HCT116 (cell line): ENCODE measurements around the gene SPTBN1. TPM values are rescaled to one million over a fixed set of nuclear protein-coding genes. Genes with fewer than 3 reads are reported as not detected.

ENCODE experiments used
- ATAC-seq: fragments of 200-7000 bp; cut with Tn5 transposase; 2 replicates; pipeline ENCODE4 v1.9.1; 2020; ENCODE audit warnings: mild to moderate bottlenecking, moderate library complexity
- BruUV-seq: library from RNA; stranded (reverse); fragments of 400-500 nt; replicated peaks from 2 replicates; lab custom pipeline; 2021; lab: Mats Ljungman, UMichigan
- CTCF ChIA-PET: fragments of 300-600 bp; sonication (Branson Sonifier 250); formaldehyde crosslinking; loops from one replicate; lab custom pipeline; 2021; ENCODE audit warnings: antibody characterized with exemption; lab: Charles Lee
- POLR2A ChIA-PET: fragments of 300-600, 350-600 bp; sonication (Branson Sonifier 250); formaldehyde crosslinking; loops from one replicate; lab custom pipeline; 2021; ENCODE audit warnings: antibody characterized with exemption; lab: Charles Lee
- RAD21 ChIA-PET, 2 experiments: fragments of 300-600 bp; sonication (Branson Sonifier 250); formaldehyde crosslinking; loops; one replicate each; lab custom pipeline; 2023; ENCODE audit warnings: low total read pairs in 2 of 2; ENCODE audit not compliant: uncharacterized antibody in 2 of 2, unreplicated experiment in 2 of 2, low non-redundant PET in 1 of 2; lab: Charles Lee
- DNase-seq: peaks from one replicate; pipeline ENCODE4 v3.0.0-alpha.2; 2010; ENCODE audit warnings: low read depth, low spot score
- H2AFZ ChIP-seq: fragments of 200-600 bp; shearing (Covaris generic), sonication (generic); 2 replicates; pipeline ENCODE4 v1.6.1; 2017; ENCODE audit warnings: low read depth, mixed run types, mixed read lengths, antibody characterized with exemption, low read length; ENCODE audit not compliant: poor library complexity, severe bottlenecking
- H3K27ac ChIP-seq: 2 replicates; pipeline ENCODE4 v1.5.1; 2012; ENCODE audit warnings: low read depth, low read length
- H3K27me3 ChIP-seq: fragments of 200-600 bp; sonication (generic); 2 replicates; pipeline ENCODE4 v1.6.1; 2016; ENCODE audit warnings: mixed run types, low read length, mixed read lengths; ENCODE audit not compliant: insufficient read depth
- H3K36me3 ChIP-seq, 2 experiments: fragments of 200-500 bp in 1 of 2; fragments of 200-600 bp in 1 of 2; sonication (Bioruptor generic) in 1 of 2; sonication (generic) in 1 of 2; 2 replicates each; pipeline versions ENCODE4 v1.5.1 to v1.6.1; 2014 to 2016; ENCODE audit warnings: low read length in 2 of 2, inconsistent platforms in 1 of 2, mixed read lengths in 1 of 2, mixed run types in 1 of 2; ENCODE audit not compliant: insufficient read depth in 2 of 2, control insufficient read depth in 1 of 2
- H3K4me1 ChIP-seq, 2 experiments: fragments of 200-600 bp in 1 of 2; sonication (generic) in 1 of 2; 2 replicates each; pipeline versions ENCODE4 v1.5.1 to v1.6.1; 2012 to 2017; ENCODE audit warnings: low read length in 2 of 2, inconsistent platforms in 1 of 2, mild to moderate bottlenecking in 1 of 2, mixed read lengths in 1 of 2, mixed run types in 1 of 2, moderate library complexity in 1 of 2; ENCODE audit not compliant: insufficient read depth in 2 of 2, control insufficient read depth in 1 of 2
- H3K4me2 ChIP-seq: fragments of 200-600 bp; sonication (generic); 2 replicates; pipeline ENCODE4 v1.6.1; 2017; ENCODE audit warnings: mixed run types, low read length, mixed read lengths
- H3K4me3 ChIP-seq, 2 experiments: fragments of 200-600 bp in 1 of 2; sonication (generic) in 1 of 2; replicated peaks in 1 of 2; 2 replicates each; pipeline ENCODE4 v1.5.1; 2011 to 2016; ENCODE audit warnings: low read length in 2 of 2, control low read depth in 1 of 2, low read depth in 1 of 2, mild to moderate bottlenecking in 1 of 2, mixed read lengths in 1 of 2, mixed run types in 1 of 2
- H3K79me2 ChIP-seq: fragments of 200-600 bp; sonication (generic); 2 replicates; pipeline ENCODE4 v1.6.1; 2017; ENCODE audit warnings: mild to moderate bottlenecking, mixed run types, low read length, moderate library complexity, mixed read lengths; ENCODE audit not compliant: insufficient read depth
- H3K9ac ChIP-seq: fragments of 200-600 bp; sonication (generic); 2 replicates; pipeline ENCODE4 v1.6.1; 2016; ENCODE audit warnings: low read length, mixed read lengths
- H3K9me2 ChIP-seq: fragments of 200-600 bp; sonication (generic), shearing (Covaris generic); 2 replicates; pipeline ENCODE4 v1.6.1; 2017; ENCODE audit warnings: mixed run types, mild to moderate bottlenecking, moderate library complexity; ENCODE audit not compliant: insufficient read depth
- H3K9me3 ChIP-seq, 2 experiments: fragments of 200-500 bp in 1 of 2; fragments of 200-600 bp in 1 of 2; sonication (Bioruptor generic) in 1 of 2; sonication (generic) in 1 of 2; 2 replicates each; pipeline ENCODE4 v1.6.1; 2014 to 2017; ENCODE audit warnings: low read length in 2 of 2, mixed read lengths in 2 of 2, inconsistent platforms in 1 of 2, low read depth in 1 of 2, mild to moderate bottlenecking in 1 of 2, mixed run types in 1 of 2, moderate library complexity in 1 of 2; ENCODE audit not compliant: control insufficient read depth in 1 of 2, insufficient read depth in 1 of 2
- H4K20me1 ChIP-seq: fragments of 200-600 bp; sonication (generic), shearing (Covaris generic); 2 replicates; pipeline ENCODE4 v1.6.1; 2017; ENCODE audit warnings: mixed run types, mild to moderate bottlenecking, moderate library complexity; ENCODE audit not compliant: insufficient read depth
- POLR2AphosphoS5 ChIP-seq: IDR thresholded peaks from 2 replicates; pipeline ENCODE4 v1.6.1; 2011; ENCODE audit warnings: mild to moderate bottlenecking, low read depth, low read length, moderate library complexity
- YY1 ChIP-seq: IDR thresholded peaks from 2 replicates; pipeline ENCODE4 v1.6.1; 2011; ENCODE audit warnings: low read length, low read depth, moderate library complexity, mild to moderate bottlenecking; ENCODE audit not compliant: insufficient replicate concordance; ENCODE audit errors: extremely low read depth
- intact Hi-C: fragments of 100-400 bp; cut with micrococcal nuclease; formaldehyde crosslinking; loops from 2 replicates; pipeline ENCODE4 v1.10.0; 2022
- total RNA-seq: library from RNA; stranded (reverse); gene quantifications from one replicate; pipeline ENCODE4 v1.2.1, GENCODE V29; 2021; ENCODE audit not compliant: unreplicated experiment
- TF ChIP-seq, protein P1 (sequence below): IDR thresholded peaks from 2 replicates; pipeline ENCODE4 v1.6.1; 2012
- TF ChIP-seq, protein P2 (sequence below): IDR thresholded peaks from 2 replicates; pipeline ENCODE4 v1.6.1; 2011; ENCODE audit warnings: mild to moderate bottlenecking, low read length, moderate library complexity; ENCODE audit not compliant: insufficient replicate concordance; ENCODE audit errors: extremely low read depth

The SPTBN1 gene
- total RNA-seq, 1 experiment from 2014 or later: 84.4 TPM

- Histone ChIP-seq H3K9me3 (no peaks in the 10 kb centered on the region), H4K20me1 (no peaks in the 10 kb centered on the region), H3K4me1 (peaks cover 14 to 26% of the 10 kb centered on the region in 2 experiments), H3K9ac (peak overlapping the region; percentile 88), H3K4me2 (peak overlapping the region; percentile 88), H3K36me3 (no peaks in the 10 kb centered on the region), H3K27ac (peak overlapping the region; percentile 91), H2AFZ (peak overlapping the region; percentile 5), H3K4me3 (peak overlapping the region; percentile 77 to 94), H3K27me3 (no peaks in the 10 kb centered on the region), H3K9me2 (no peaks in the 10 kb centered on the region), H3K79me2 (peaks cover 54% of the 10 kb centered on the region)
- ATAC-seq (peak; percentile 76), DNase-seq (peak; percentile 56)
- intact Hi-C loops: no loop called here
- RAD21 ChIA-PET: interaction anchor here in 1 of 2 experiments (0.6 kb wide), 1 partner anchor 87 kb away, joined by 3 read pairs; no protein-coding TSS in a partner anchor
- POLR2A ChIA-PET: interaction anchor here (0.9 to 1.1 kb wide), 2 partner anchors 12 to 192 kb away, joined by 3 read pairs; no protein-coding TSS in a partner anchor
- CTCF ChIA-PET: interaction anchor here (0.9 to 1.1 kb wide), 2 partner anchors 452 kb away, joined by 3 read pairs; no protein-coding TSS in a partner anchor
- TF ChIP-seq, protein P1, sequence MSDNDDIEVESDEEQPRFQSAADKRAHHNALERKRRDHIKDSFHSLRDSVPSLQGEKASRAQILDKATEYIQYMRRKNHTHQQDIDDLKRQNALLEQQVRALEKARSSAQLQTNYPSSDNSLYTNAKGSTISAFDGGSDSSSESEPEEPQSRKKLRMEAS: no peak
- 0 out of 2 replicates have a peak, but pooled peaks have one; percentile 53 for TF ChIP-seq POLR2AphosphoS5
- TF ChIP-seq YY1: peak; percentile 21
- TF ChIP-seq, protein P2, sequence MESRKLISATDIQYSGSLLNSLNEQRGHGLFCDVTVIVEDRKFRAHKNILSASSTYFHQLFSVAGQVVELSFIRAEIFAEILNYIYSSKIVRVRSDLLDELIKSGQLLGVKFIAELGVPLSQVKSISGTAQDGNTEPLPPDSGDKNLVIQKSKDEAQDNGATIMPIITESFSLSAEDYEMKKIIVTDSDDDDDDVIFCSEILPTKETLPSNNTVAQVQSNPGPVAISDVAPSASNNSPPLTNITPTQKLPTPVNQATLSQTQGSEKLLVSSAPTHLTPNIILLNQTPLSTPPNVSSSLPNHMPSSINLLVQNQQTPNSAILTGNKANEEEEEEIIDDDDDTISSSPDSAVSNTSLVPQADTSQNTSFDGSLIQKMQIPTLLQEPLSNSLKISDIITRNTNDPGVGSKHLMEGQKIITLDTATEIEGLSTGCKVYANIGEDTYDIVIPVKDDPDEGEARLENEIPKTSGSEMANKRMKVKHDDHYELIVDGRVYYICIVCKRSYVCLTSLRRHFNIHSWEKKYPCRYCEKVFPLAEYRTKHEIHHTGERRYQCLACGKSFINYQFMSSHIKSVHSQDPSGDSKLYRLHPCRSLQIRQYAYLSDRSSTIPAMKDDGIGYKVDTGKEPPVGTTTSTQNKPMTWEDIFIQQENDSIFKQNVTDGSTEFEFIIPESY: no peak
- BruUV-seq: TSS peak; percentile 68
Measured at GRCh38 chr2:54558188-54559005, 102.3 kb downstream of the SPTBN1 start.
